Measurements from ENCODE around the gene ALB. TPM values are rescaled to one million over a fixed set of nuclear protein-coding genes. Genes with fewer than 3 reads are reported as not detected.

Gene ALB
- total RNA-seq, 1 donor from 2014 or later = 0.09 TPM

GRCh38 chr4:73376251-73376650 lies 27.8 kb upstream of the ALB start:
- no peak for DNase-seq (ENCODE audit: low spot score)
- no peaks in the 10 kb centered on the region for H3K4me1 ChIP-seq
- Mint-ChIP-seq H3K27me3 (ENCODE audit: insufficient read depth, low read depth) (no peaks in the 10 kb centered on the region), H3K27ac (no peak overlapping the region), H3K9me3 (no peaks in the 10 kb centered on the region), H3K4me3 (no peak overlapping the region), H3K4me1 (no peaks in the 10 kb centered on the region), H3K36me3 (no peaks in the 10 kb centered on the region)
- H4K20me1 ChIP-seq (ENCODE audit: low read depth) = no peaks in the 10 kb centered on the region
- H3K27ac ChIP-seq = no peak overlapping the region
- H3K9me3 ChIP-seq (ENCODE audit: low read depth) = no peaks in the 10 kb centered on the region
- H3K36me3 ChIP-seq = no peaks in the 10 kb centered on the region
- TF ChIP-seq EZH2phosphoT487 (IDR thresholded peaks at IDR 0.05) (no peak), EZH2 (IDR thresholded peaks at IDR 0.05) (no peak), CTCF (IDR thresholded peaks at IDR 0.05) (no peak)
- H3K9ac ChIP-seq = no peak overlapping the region
- no peak overlapping the region for H3K4me3 ChIP-seq
- no peaks in the 10 kb centered on the region for H3K79me2 ChIP-seq (ENCODE audit: low read depth)
- no peaks in the 10 kb centered on the region for H3K27me3 ChIP-seq
- H3K4me2 ChIP-seq = no peak overlapping the region
- H3F3A ChIP-seq (ENCODE audit: low read depth) = no peaks in the 10 kb centered on the region
- H2AFZ ChIP-seq (replicated peaks) = no peak overlapping the region

DNA sequence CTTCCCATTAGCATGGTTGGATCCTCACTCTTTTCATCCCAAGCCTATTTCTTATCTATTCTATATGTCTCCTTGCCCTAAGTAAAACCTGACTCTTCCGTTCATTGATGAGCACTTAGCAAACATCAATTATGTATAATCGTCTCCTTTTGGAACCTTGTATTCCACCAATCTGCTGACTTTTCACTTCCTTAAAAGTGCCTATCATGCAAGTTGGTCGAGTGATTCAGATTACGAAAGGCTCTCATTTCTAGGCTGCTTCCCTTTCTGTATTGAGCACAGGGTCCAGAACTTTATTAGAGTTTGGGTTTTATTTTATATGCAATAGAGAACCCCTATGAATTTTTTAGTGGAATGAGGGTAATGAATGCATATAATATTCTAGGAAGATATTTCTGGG lies 27.1 kb upstream of the ALB start:
- H3K27me3 ChIP-seq = no peaks in the 10 kb centered on the region
- H3K4me1 Mint-ChIP-seq = no peaks in the 10 kb centered on the region
- H3K36me3 Mint-ChIP-seq = no peaks in the 10 kb centered on the region
- H3K9me3 Mint-ChIP-seq = no peaks in the 10 kb centered on the region
- no peak for DNase-seq (ENCODE audit: low spot score)
- no peaks in the 10 kb centered on the region for H3F3A ChIP-seq (ENCODE audit: low read depth)
- H3K9me3 ChIP-seq (ENCODE audit: low read depth) = no peaks in the 10 kb centered on the region
- no peak overlapping the region for H3K9ac ChIP-seq
- H4K20me1 ChIP-seq (ENCODE audit: low read depth) = no peaks in the 10 kb centered on the region
- no peak overlapping the region for H2AFZ ChIP-seq (replicated peaks)
- H3K4me3 ChIP-seq = no peak overlapping the region
- H3K36me3 ChIP-seq = no peaks in the 10 kb centered on the region
- H3K27ac ChIP-seq = no peak overlapping the region
- TF ChIP-seq EZH2phosphoT487 (IDR thresholded peaks at IDR 0.05) (no peak), CTCF (IDR thresholded peaks at IDR 0.05) (no peak), EZH2 (IDR thresholded peaks at IDR 0.05) (no peak)
- no peak overlapping the region for H3K4me3 Mint-ChIP-seq
- H3K4me1 ChIP-seq = no peaks in the 10 kb centered on the region
- H3K79me2 ChIP-seq (ENCODE audit: low read depth) = no peaks in the 10 kb centered on the region
- no peak overlapping the region for H3K27ac Mint-ChIP-seq
- H3K27me3 Mint-ChIP-seq (ENCODE audit: insufficient read depth, low read depth) = no peaks in the 10 kb centered on the region
- no peak overlapping the region for H3K4me2 ChIP-seq

DNA sequence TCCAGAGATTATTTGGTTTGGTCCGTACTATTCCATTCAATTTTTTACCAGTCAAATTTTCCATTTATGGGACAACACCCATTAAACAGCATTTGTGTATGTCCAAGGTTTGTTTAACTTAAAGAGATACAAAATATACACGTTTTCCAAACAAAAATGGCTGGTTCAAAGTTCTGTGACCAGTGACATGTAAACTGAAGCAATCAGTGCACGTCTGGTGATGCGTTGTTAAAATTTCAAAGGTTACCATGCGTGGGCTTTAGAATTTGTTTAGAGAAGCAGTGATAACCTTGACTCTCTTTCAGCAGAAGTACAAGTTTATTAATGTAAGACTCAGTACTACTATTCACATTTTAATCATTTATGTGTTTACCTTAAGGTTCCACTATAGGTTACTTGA lies 25.2 kb upstream of the ALB start:
- Histone ChIP-seq H3K36me3 (no peaks in the 10 kb centered on the region), H3F3A (ENCODE audit: low read depth) (no peaks in the 10 kb centered on the region), H3K27ac (no peak overlapping the region), H3K4me3 (no peak overlapping the region), H4K20me1 (ENCODE audit: low read depth) (no peaks in the 10 kb centered on the region), H3K4me1 (no peaks in the 10 kb centered on the region), H2AFZ (replicated peaks) (no peak overlapping the region), H3K4me2 (no peak overlapping the region), H3K79me2 (ENCODE audit: low read depth) (no peaks in the 10 kb centered on the region), H3K9ac (no peak overlapping the region), H3K27me3 (no peaks in the 10 kb centered on the region), H3K9me3 (ENCODE audit: low read depth) (no peaks in the 10 kb centered on the region)
- no peak overlapping the region for H3K27ac Mint-ChIP-seq
- TF ChIP-seq EZH2 (IDR thresholded peaks at IDR 0.05) = no peak
- TF ChIP-seq CTCF (IDR thresholded peaks at IDR 0.05) = no peak
- TF ChIP-seq EZH2phosphoT487 (IDR thresholded peaks at IDR 0.05) = no peak
- no peak for DNase-seq (ENCODE audit: low spot score)
- H3K4me3 Mint-ChIP-seq = no peak overlapping the region
- H3K27me3 Mint-ChIP-seq (ENCODE audit: insufficient read depth, low read depth) = no peaks in the 10 kb centered on the region
- H3K9me3 Mint-ChIP-seq = no peaks in the 10 kb centered on the region
- no peaks in the 10 kb centered on the region for H3K36me3 Mint-ChIP-seq
- H3K4me1 Mint-ChIP-seq = no peaks in the 10 kb centered on the region

DNA sequence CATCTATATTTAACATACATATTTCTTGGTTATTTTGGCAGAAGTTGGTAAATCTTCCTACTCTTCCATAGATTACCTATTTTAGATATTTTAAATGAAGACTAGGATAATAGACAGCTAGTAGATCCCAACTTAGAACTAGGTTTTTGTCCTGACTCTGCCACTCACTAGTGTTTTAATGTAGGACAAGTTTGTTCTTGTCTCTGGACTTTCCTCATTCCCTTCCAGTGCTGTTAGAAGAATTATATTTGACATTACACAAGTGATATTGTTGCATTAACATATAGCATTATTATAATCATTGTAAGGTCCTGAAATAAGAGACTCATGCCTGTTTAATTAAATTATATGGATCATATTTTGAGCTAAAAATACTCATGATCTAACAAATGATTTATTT lies 24.1 kb upstream of the ALB start:
- Mint-ChIP-seq H3K27ac (no peak overlapping the region), H3K27me3 (ENCODE audit: insufficient read depth, low read depth) (no peaks in the 10 kb centered on the region), H3K4me3 (no peak overlapping the region), H3K9me3 (no peaks in the 10 kb centered on the region), H3K4me1 (no peaks in the 10 kb centered on the region), H3K36me3 (no peaks in the 10 kb centered on the region)
- Histone ChIP-seq H3F3A (ENCODE audit: low read depth) (no peaks in the 10 kb centered on the region), H2AFZ (replicated peaks) (no peak overlapping the region), H3K4me2 (no peak overlapping the region), H3K79me2 (ENCODE audit: low read depth) (no peaks in the 10 kb centered on the region), H3K9me3 (ENCODE audit: low read depth) (no peaks in the 10 kb centered on the region), H3K4me1 (no peaks in the 10 kb centered on the region), H3K4me3 (no peak overlapping the region), H3K9ac (no peak overlapping the region), H3K27me3 (no peaks in the 10 kb centered on the region), H3K27ac (no peak overlapping the region), H3K36me3 (no peaks in the 10 kb centered on the region), H4K20me1 (ENCODE audit: low read depth) (no peaks in the 10 kb centered on the region)
- TF ChIP-seq EZH2phosphoT487 (IDR thresholded peaks at IDR 0.05) (no peak), CTCF (IDR thresholded peaks at IDR 0.05) (no peak), EZH2 (IDR thresholded peaks at IDR 0.05) (no peak)
- DNase-seq (ENCODE audit: low spot score) = no peak

All from neural progenitor cell (in vitro differentiated cells).